NCI-H187 (cell line): ENCODE measurements around the gene TSR1.

Experiments
- DNase-seq, 2 experiments: peaks; one replicate each; lab custom pipeline; 2025; lab: John Stamatoyannopoulos, UW

The TSR1 gene

GRCh38 chr17:2369039-2369438 is 32.8 kb upstream of the TSR1 start:
- DNase-seq = no peak

DNA sequence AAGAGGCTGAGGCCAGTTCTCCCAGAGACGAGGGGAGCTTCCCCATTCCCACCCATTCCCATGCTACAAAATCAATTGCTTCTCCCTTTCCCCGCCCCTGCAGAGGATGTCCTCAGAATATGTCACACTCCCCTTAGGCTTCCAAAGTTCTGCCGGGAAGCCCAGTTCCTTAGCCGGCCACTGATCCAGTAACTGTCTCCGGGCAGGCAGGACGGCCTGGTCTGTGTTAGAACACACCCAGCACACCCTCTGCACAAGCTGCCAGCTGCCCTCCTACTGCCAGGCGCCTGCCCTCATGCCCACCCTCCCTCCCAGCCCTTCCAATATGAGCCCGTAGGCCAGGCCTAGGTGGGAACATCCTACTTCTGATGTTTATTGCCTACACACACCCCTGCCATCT is 32.1 kb upstream of the TSR1 start:
- DNase-seq = no peak

- no peak for DNase-seq
Measured at GRCh38 chr17:2366747-2367494, 30.7 kb upstream of the TSR1 start.

GRCh38 chr17:2365132-2365531 is 28.9 kb upstream of the TSR1 start:
- no peak for DNase-seq

GRCh38 chr17:2364763-2365116 is 28.5 kb upstream of the TSR1 start:
- DNase-seq = no peak

DNA sequence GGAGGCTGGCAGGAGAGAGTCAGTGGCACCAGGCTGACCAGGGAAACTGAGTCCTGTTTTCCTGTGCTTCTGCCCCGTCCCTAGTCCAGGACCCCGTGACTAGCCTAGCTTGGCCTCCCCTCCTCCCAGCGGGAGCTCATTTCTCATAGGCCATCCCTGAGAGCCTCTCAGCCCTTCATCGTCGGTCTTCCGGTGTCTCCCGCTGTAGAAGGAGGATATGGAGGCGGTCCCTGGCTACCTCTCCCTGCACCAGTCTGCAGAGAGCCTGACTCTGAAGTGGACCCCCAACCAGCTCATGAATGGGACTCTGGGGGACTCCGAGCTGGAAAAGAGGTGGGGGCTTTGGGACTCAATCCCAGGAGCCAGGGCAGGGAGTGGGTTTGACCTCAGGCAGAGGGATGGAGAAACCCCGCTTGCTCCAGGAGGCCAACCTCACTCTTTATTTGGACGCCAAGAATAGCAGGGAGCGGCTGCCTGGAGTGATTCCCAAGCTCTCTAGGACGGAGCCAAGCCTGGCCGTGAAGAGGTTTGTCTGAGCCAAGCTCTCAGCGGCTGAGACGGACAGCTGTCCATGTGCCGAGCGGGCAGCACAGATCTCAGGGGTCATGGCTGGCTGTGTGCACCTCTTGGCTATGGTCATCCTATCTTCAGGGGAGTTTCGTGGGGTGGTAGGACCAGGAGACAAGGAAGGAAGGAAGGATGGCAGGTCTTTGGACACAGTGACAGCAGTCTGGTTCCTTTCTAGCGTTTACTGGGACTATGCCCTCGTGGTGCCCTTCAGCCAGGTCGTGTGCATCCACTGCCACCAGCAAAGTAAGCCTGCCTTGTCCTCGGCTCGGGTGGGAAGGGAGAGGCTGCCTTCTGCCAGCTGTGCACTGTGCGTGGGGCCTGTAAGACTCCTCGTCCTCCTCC is 27.9 kb upstream of the TSR1 start:
- no peak for DNase-seq

- DNase-seq = no peak
Measured at GRCh38 chr17:2363318-2363717, 27.1 kb upstream of the TSR1 start.

- DNase-seq = no peak
Measured at GRCh38 chr17:2362881-2363280, 26.6 kb upstream of the TSR1 start.

GRCh38 chr17:2362416-2362815 is 26.2 kb upstream of the TSR1 start:
- no peak for DNase-seq

GRCh38 chr17:2362016-2362415 is 25.8 kb upstream of the TSR1 start:
- no peak for DNase-seq

DNA sequence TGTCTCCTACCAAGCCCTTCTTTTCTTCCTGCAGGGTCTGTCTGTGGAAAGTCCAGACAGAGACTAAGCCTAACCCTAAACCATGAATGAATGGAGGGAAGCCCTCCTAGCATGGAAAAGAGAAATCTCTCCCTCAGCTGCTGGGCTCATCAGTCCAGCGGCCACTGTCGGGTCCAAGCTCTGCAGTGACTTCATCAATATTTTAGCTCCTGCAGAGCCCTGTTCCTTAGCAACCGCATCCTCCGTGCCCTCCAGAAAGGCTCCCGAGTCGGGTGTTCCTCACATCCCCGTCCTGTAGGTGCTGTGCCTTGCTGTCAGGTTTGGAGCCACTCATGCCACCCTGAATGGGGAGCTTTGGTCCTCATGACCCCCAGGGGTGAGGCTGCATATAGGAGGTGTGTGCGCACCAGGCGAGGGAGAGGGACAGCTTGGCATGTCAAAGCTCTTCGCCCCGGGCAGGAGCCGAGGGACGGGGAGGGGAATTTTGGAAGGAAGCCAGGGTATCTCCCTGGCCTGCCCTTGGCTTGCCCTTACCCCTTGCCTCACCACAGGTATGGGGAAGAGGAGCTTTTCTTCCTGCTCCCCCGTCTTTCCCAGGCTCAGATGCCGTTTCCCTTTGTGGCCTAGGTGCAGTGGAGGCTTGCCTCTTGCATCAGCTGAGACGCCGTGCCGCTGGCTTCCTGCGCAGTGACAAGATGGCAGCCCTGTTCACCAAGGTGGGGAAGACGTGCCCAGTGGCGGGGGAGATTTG is 24.9 kb upstream of the TSR1 start:
- DNase-seq = no peak

- DNase-seq = no peak
Measured at GRCh38 chr17:2357931-2358434, 21.7 kb upstream of the TSR1 start.

DNA sequence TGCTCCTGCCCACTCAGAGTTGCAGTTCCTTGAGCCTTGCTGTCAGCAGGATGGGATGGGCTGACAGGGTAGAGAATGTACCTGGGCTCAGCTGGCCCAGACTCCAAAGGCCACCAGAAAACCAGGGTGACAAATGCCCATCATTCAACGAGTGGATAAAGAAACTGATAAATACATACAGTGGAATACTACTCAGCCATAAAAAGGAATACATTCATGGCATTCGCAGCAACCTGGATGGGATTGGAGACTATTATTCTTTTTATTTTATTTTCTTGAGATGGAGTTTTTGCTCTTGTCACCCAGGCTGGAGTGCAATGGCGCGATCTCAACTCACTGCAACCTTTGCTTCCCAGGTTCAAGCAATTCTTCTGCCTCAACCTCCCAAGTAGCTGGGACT is 21.0 kb upstream of the TSR1 start:
- no peak for DNase-seq

- no peak for DNase-seq
Measured at GRCh38 chr17:2354311-2354710, 18.1 kb upstream of the TSR1 start.

DNA sequence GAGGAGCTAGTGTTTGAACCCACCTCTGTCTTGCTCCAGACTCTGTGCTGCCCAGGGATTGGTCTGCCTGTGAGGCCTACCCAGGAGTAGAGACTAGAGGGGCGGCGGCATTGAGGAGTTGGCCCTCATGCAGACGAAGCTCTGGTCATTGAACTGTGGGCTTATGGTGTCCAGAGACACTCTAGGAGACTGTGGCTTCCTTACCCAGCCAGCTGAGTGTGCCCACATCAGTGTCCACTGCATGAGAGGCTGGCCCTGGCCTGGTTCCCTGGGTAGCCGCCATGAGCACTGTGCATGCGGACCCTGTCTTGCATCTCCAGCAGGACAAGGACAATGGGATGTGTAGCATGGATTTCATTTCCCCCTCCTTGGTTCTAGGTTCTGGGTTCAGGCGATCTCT is 15.0 kb upstream of the TSR1 start:
- DNase-seq = no peak

GRCh38 chr17:2347805-2348685 is 11.8 kb upstream of the TSR1 start:
- DNase-seq = peak; percentile 17 to 79

DNA sequence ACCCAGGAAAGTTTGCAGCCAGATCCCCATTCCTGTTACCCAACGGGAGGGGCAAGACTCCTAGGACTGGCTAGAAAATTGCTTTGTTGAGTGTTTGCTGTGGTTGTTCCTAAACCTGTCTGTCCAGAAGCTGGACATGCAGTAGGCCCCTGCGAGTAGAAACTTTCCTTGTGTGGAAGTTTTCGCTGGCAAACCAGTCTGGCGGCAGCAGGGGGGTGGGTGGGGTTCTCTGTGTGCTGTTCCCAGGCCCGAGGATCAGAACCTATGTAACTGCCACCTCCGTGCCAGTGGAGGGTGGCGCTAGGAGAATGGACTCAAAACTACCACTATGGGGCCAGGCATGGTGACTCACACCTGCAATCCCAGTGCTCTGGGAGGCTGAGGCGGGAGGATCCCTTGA is 10.2 kb upstream of the TSR1 start:
- no peak for DNase-seq

DNA sequence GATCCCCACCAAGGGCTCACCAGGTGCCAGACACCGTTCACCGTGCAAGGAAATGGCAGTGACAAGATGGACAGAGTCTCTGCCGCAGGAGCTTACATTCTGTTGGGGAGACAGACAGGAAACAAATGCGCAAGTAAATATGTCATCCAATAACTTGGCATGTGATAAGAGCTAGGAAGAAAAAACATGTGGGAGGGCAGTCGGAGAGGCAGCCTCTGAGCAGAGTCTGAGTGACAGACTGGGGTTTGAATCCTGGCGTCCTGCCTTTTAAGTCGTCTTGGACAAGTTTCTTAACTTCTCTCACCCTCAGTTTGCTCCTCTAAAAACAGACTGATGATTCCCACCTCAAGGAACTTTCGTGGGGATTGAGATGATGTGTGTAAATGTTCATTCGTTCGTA is 8.3 kb upstream of the TSR1 start:
- no peak for DNase-seq

- no peak for DNase-seq
Measured at GRCh38 chr17:2343421-2343820, 7.2 kb upstream of the TSR1 start.

DNA sequence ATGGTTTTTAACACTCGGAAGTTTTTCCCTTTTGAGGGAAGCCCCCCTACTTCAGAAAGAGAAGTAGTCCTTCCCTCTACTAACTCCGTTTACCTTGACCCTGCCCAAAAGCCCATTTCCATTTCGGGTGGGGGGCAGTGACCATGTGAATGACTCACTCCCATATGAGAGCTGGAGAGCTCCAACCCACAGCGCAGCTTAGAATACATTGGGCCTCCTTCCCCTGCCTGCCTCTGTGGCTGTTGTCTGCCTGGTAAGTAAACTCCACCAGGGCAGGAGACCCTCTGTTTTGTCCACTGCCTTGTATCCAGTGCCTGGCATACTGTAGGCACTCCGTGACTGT is 2.0 kb upstream of the TSR1 start:
- no peak for DNase-seq

DNA sequence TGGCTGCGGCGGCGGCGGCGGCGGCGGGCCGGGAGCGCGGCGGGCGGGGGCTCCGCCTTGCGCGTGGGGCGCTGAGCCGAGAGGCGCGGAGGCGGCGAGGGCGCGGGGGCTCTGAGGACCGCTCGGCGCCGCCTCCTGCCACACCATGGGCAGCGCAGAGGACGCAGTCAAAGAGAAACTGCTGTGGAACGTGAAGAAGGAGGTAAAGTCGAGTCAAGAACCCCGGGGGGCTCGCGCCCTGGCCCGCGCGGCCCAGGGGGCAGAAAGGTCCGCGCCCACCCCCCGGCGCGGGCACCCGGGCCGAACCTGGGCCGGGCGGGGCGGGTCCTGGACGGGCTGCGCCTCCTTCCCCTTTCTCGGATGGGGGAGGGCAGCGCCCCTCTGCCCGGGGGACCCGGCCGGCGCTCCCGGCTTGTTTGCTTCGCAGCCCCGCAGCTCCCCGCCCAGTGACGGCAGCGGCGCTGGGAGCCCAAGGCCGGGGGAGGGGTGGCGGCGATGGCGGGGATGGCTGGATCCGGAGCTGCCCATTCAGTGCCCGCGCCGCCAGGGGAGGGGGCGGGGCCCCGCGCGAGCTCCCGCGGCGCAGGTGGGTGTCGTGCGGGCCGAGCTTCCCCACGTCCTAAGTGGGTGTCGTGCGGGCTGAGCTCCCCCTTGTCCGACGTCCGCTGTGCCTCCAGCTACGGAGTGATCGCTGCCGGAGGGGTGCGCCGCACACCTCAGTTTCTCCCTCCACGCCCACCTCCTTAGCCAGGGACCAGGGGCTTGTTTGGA is 1.5 kb upstream of the TSR1 start:
- no peak for DNase-seq
